ENCODE data around the gene DNM3. TPM values are rescaled to one million over a fixed set of nuclear protein-coding genes. Genes with fewer than 3 reads are reported as not detected.

The DNM3 gene
- total RNA-seq, 1 experiment from 2014 or later = 2.7 TPM

- no peak overlapping the region for H2AK5ac ChIP-seq (ENCODE audit: insufficient read length, low read length)
- H2BK15ac ChIP-seq (ENCODE audit: low read depth, low read length) = no peak overlapping the region
- H2BK120ac ChIP-seq (ENCODE audit: low read depth, low read length, poor library complexity, severe bottlenecking) = no peak overlapping the region
- no peak overlapping the region for H3K56ac ChIP-seq (ENCODE audit: insufficient read length, low read depth, low read length)
- H3K27me3 ChIP-seq (ENCODE audit: insufficient read depth, low read length) = no peaks in the 10 kb centered on the region
- no peak overlapping the region for H3K23ac ChIP-seq (ENCODE audit: insufficient read length, low read depth, low read length)
- Mint-ChIP-seq H3K4me1 (peaks cover 5 to 7% of the 10 kb centered on the region in 2 experiments), H3K27me3 (ENCODE audit: low read depth) (no peaks in the 10 kb centered on the region), H3K27ac (no peak overlapping the region), H3K9me3 (no peaks in the 10 kb centered on the region), H3K4me3 (no peak overlapping the region), H3K36me3 (ENCODE audit: insufficient read depth in 1 of 3, low read depth in 3 of 3) (no peaks in the 10 kb centered on the region; a peak in 3 of 7 replicates)
- no peaks in the 10 kb centered on the region for H3K79me1 ChIP-seq (ENCODE audit: insufficient read depth, low read depth, low read length, poor library complexity, severe bottlenecking)
- H3K9me3 ChIP-seq (ENCODE audit: control insufficient read depth, low read depth, low read length) = no peaks in the 10 kb centered on the region
- no peak overlapping the region for H2AFZ ChIP-seq (ENCODE audit: low read length)
- no peak overlapping the region for H3T11ph ChIP-seq (ENCODE audit: low read length)
- H3K18ac ChIP-seq (ENCODE audit: insufficient read length, low read depth, low read length) = no peak overlapping the region
- no peak overlapping the region for H3K27ac ChIP-seq (ENCODE audit: insufficient read length, low read depth, low read length)
- no peak overlapping the region for H2BK5ac ChIP-seq (ENCODE audit: insufficient read length, low read length)
- H4K8ac ChIP-seq (replicated peaks; ENCODE audit: insufficient read length, low read depth, low read length) = no peak overlapping the region
- H4K5ac ChIP-seq (ENCODE audit: insufficient read length, low read depth, low read length) = no peak overlapping the region
- no peak overlapping the region for H3K4me2 ChIP-seq (ENCODE audit: insufficient read depth, insufficient read length, low read length)
- no peaks in the 10 kb centered on the region for H4K20me1 ChIP-seq (ENCODE audit: control insufficient read depth, insufficient read depth, insufficient read length)
- no peaks in the 10 kb centered on the region for H3K79me2 ChIP-seq (ENCODE audit: insufficient read depth, low read length)
- H3K14ac ChIP-seq (ENCODE audit: insufficient read depth, low read length) = no peak overlapping the region
- H3K4ac ChIP-seq (ENCODE audit: low read depth, low read length) = no peak overlapping the region
- no peaks in the 10 kb centered on the region; the same call in 1 of the 2 replicates for H3K4me1 ChIP-seq (ENCODE audit: insufficient read depth, low read length)
- H3K23me2 ChIP-seq (ENCODE audit: insufficient read length, low read depth, low read length, poor library complexity, severe bottlenecking) = no peaks in the 10 kb centered on the region
- H2BK20ac ChIP-seq (ENCODE audit: low read depth, low read length, poor library complexity, severe bottlenecking) = no peak overlapping the region
- no peak for DNase-seq
- H3K9ac ChIP-seq (ENCODE audit: extremely low read depth, insufficient read length, low read length) = no peak overlapping the region
- H2BK12ac ChIP-seq (ENCODE audit: insufficient read length, low read depth, low read length) = no peak overlapping the region
- no peak for TF ChIP-seq CTCF (conservative IDR thresholded peaks at IDR 0.05)
- H4K91ac ChIP-seq (ENCODE audit: insufficient read length, low read depth, low read length) = no peak overlapping the region
- no CpG with 5 or more reads among the region's 1 CpG for WGBS (ENCODE audit: extremely low coverage, insufficient read length, low lambda C conversion rate)
These were observed 276.5 kb downstream of the DNM3 start for GRCh38 chr1:172117800-172118199.
